HepG2 (cell line): Measurements from ENCODE around the gene MDM4.

Experiments
- CBX2 ChIP-seq, 2 experiments: fragments of 200-600 bp in 1 of 2; sonication (generic); formaldehyde crosslinking in 1 of 2; IDR thresholded peaks; 2 replicates each; pipeline versions ENCODE4 v1.7.0 to v1.8.1; 2018 to 2022; ENCODE audit warnings: low read depth in 2 of 2, low read length in 1 of 2, mild to moderate bottlenecking in 1 of 2, missing genetic modification reagents in 1 of 2
- ESRRA ChIP-seq: sonication (generic); formaldehyde crosslinking; IDR thresholded peaks from 2 replicates; pipeline ENCODE4 v1.5.1; 2020; ENCODE audit warnings: mild to moderate bottlenecking, low read depth, missing genetic modification reagents
- FOXC1 ChIP-seq: sonication (generic); formaldehyde crosslinking; IDR thresholded peaks from 2 replicates; pipeline ENCODE4 v1.8.0; 2022; ENCODE audit warnings: mild to moderate bottlenecking, missing genetic modification reagents, borderline replicate concordance
- HMGXB4 ChIP-seq, 2 experiments: sonication (generic) in 1 of 2; formaldehyde crosslinking in 1 of 2; IDR thresholded peaks; 2 replicates each; pipeline versions ENCODE4 v1.4.0 to v1.6.1; 2018 to 2020; ENCODE audit warnings: missing genetic modification reagents in 2 of 2, borderline replicate concordance in 1 of 2, low read depth in 1 of 2, mild to moderate bottlenecking in 1 of 2, missing biosample characterization in 1 of 2
- POLR2A ChIP-seq, 2 experiments: IDR thresholded peaks; 2 replicates each; pipeline ENCODE4 v1.6.1; 2011; ENCODE audit warnings: low read depth in 2 of 2, low read length in 2 of 2, mild to moderate bottlenecking in 1 of 2, moderate library complexity in 1 of 2; ENCODE audit not compliant: insufficient read depth in 1 of 2
- SIX4 ChIP-seq: sonication (generic); formaldehyde crosslinking; IDR thresholded peaks from 2 replicates; pipeline ENCODE4 v1.4.0; 2020; ENCODE audit warnings: missing genetic modification reagents
- SP2 ChIP-seq: sonication (generic); formaldehyde crosslinking; IDR thresholded peaks from 2 replicates; pipeline ENCODE4 v1.5.1; 2020; ENCODE audit warnings: mild to moderate bottlenecking, missing genetic modification reagents
- ZNF850 ChIP-seq: sonication (generic); formaldehyde crosslinking; conservative IDR thresholded peaks from 2 replicates; pipeline ENCODE4 v1.9.0; 2021; ENCODE audit warnings: mild to moderate bottlenecking, missing genetic modification reagents

- TF ChIP-seq FOXC1 (CRISPR knock-in tag) = no peak
- no peak for TF ChIP-seq HMGXB4 (CRISPR knock-in tag; IDR thresholded peaks at IDR 0.05; ENCODE audit: borderline replicate concordance in 1 of 2, low read depth in 1 of 2)
- TF ChIP-seq POLR2A (IDR thresholded peaks at IDR 0.05; ENCODE audit: insufficient read depth in 1 of 2, low read depth in 2 of 2, low read length in 2 of 2) = no peak
- no peak for TF ChIP-seq CBX2 (IDR thresholded peaks at IDR 0.05; ENCODE audit: low read depth, low read length)
- TF ChIP-seq CBX2 (CRISPR knock-in tag; IDR thresholded peaks at IDR 0.05; ENCODE audit: low read depth) = no peak
- no peak for TF ChIP-seq ZNF850 (CRISPR knock-in tag)
- no peak for TF ChIP-seq SIX4 (CRISPR knock-in tag)
- TF ChIP-seq ESRRA = no peak
- TF ChIP-seq SP2 (CRISPR knock-in tag) = no peak
Measured at GRCh38 chr1:204473400-204473965, 42.7 kb upstream of the MDM4 start.
